CD4-positive, alpha-beta T cell (primary cell): Measurements from ENCODE around the gene PRSS22. TPM values are rescaled to one million over a fixed set of nuclear protein-coding genes. Genes with fewer than 3 reads are reported as not detected.

Experiments
- ATAC-seq: fragments of 200-7000 bp; cut with Tn5 transposase; one replicate; pipeline ENCODE4 v1.10.0; 2022; ENCODE audit warnings: mild to moderate bottlenecking; ENCODE audit not compliant: poor library complexity
- CTCF ChIA-PET: fragments of 350-600 bp; sonication (Branson Sonifier 250); formaldehyde crosslinking; loops from one replicate; lab custom pipeline; 2021; ENCODE audit warnings: antibody characterized with exemption, inconsistent platforms; lab: Charles Lee
- POLR2A ChIA-PET: fragments of 350-600 bp; sonication (Branson Sonifier 250); formaldehyde crosslinking; loops from one replicate; lab custom pipeline; 2021; ENCODE audit warnings: antibody characterized with exemption, inconsistent platforms; lab: Charles Lee
- DNase-seq, 14 experiments: peaks; one replicate each; pipeline ENCODE4 v3.0.0-alpha.2; 2013 to 2020; ENCODE audit warnings: mixed read lengths in 2 of 14
- H3K27ac ChIP-seq, 2 donors: one replicate each; pipeline versions ENCODE4 v1.5.1 to v1.7.0; 2013; ENCODE audit warnings: low read length in 2 of 2, low read depth in 1 of 2, mild to moderate bottlenecking in 1 of 2
- H3K27me3 ChIP-seq, 2 experiments: 1 replicate in 1 of 2; 2 replicates in 1 of 2; pipeline versions ENCODE4 v1.6.1 to v1.7.0; 2013; ENCODE audit warnings: low read length in 2 of 2, control low read depth in 1 of 2, mild to moderate bottlenecking in 1 of 2, moderate library complexity in 1 of 2; ENCODE audit not compliant: insufficient read depth in 2 of 2, control insufficient read depth in 1 of 2
- H3K36me3 ChIP-seq: one replicate; pipeline ENCODE4 v1.6.1; 2013; ENCODE audit warnings: low read length, control low read depth; ENCODE audit not compliant: insufficient read depth
- H3K4me1 ChIP-seq: one replicate; pipeline ENCODE4 v1.6.1; 2013; ENCODE audit warnings: low read length, control low read depth; ENCODE audit not compliant: insufficient read depth
- H3K4me3 ChIP-seq: one replicate; pipeline ENCODE4 v1.5.1; 2013; ENCODE audit warnings: mild to moderate bottlenecking, low read length, moderate library complexity
- H3K9me3 ChIP-seq, 2 experiments: 1 replicate in 1 of 2; 2 replicates in 1 of 2; pipeline versions ENCODE4 v1.6.1 to v1.7.0; 2013; ENCODE audit warnings: low read length in 2 of 2, mild to moderate bottlenecking in 2 of 2, control low read depth in 1 of 2, moderate library complexity in 1 of 2; ENCODE audit not compliant: control insufficient read depth in 1 of 2, insufficient read depth in 1 of 2
- H3K27ac Mint-ChIP-seq: one replicate; pipeline ENCODE4 v1.8.0; 2020; ENCODE audit warnings: mixed read lengths
- H3K27me3 Mint-ChIP-seq: one replicate; pipeline ENCODE4 v1.8.0; 2021; ENCODE audit warnings: mixed read lengths
- H3K36me3 Mint-ChIP-seq: one replicate; pipeline ENCODE4 v1.8.0; 2021; ENCODE audit warnings: low read depth, mixed read lengths
- H3K4me1 Mint-ChIP-seq: one replicate; pipeline ENCODE4 v1.8.0; 2021; ENCODE audit warnings: low read depth, mixed read lengths
- H3K4me3 Mint-ChIP-seq: one replicate; pipeline ENCODE4 v1.8.0; 2020; ENCODE audit warnings: mild to moderate bottlenecking, mixed read lengths
- H3K9me3 Mint-ChIP-seq: one replicate; pipeline ENCODE4 v1.8.0; 2020; ENCODE audit warnings: mixed read lengths
- intact Hi-C, 2 experiments: fragments of 100-400 bp; cut with DNase I in 1 of 2; cut with micrococcal nuclease in 1 of 2; formaldehyde crosslinking; loops; one replicate each; pipeline versions ENCODE4 v1.15.1 to v1.9.0; 2023 to 2025; cut with DNase I, micrococcal nuclease
- total RNA-seq, 174 experiments: library from RNA in 2 of 174; stranded (reverse) in 2 of 174; gene quantifications; one replicate each; pipeline ENCODE4 v1.2.3 and lab custom pipeline; 2021 to 2026
- TF ChIP-seq, protein P1 (sequence below): fragments of 200-600 bp; IDR thresholded peaks from one replicate; pipeline ENCODE4 v1.8.0; 2022; ENCODE audit warnings: antibody characterized with exemption, mild to moderate bottlenecking

The PRSS22 gene
- total RNA-seq, 2 experiments from 2014 or later: 0.93 to 1.1 TPM

GRCh38 chr16:2854700-2855309 lies 3.2 kb downstream of the PRSS22 start:
- Histone ChIP-seq H3K9me3 (peaks cover 7 to 27% of the 10 kb centered on the region in 2 experiments), H3K27me3 (peaks cover 3 to 7% of the 10 kb centered on the region in 2 experiments), H3K27ac (no peak overlapping the region), H3K4me1 (peaks cover 25% of the 10 kb centered on the region), H3K4me3 (no peak overlapping the region), H3K36me3 (no peaks in the 10 kb centered on the region)
- POLR2A ChIA-PET: no interaction called here
- intact Hi-C loops: no loop called here
- ATAC-seq: no peak
- no peak overlapping the region for H3K27ac Mint-ChIP-seq
- H3K36me3 Mint-ChIP-seq: no peaks in the 10 kb centered on the region
- TF ChIP-seq, protein P1, sequence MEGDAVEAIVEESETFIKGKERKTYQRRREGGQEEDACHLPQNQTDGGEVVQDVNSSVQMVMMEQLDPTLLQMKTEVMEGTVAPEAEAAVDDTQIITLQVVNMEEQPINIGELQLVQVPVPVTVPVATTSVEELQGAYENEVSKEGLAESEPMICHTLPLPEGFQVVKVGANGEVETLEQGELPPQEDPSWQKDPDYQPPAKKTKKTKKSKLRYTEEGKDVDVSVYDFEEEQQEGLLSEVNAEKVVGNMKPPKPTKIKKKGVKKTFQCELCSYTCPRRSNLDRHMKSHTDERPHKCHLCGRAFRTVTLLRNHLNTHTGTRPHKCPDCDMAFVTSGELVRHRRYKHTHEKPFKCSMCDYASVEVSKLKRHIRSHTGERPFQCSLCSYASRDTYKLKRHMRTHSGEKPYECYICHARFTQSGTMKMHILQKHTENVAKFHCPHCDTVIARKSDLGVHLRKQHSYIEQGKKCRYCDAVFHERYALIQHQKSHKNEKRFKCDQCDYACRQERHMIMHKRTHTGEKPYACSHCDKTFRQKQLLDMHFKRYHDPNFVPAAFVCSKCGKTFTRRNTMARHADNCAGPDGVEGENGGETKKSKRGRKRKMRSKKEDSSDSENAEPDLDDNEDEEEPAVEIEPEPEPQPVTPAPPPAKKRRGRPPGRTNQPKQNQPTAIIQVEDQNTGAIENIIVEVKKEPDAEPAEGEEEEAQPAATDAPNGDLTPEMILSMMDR: no peak
- peaks cover 5% of the 10 kb centered on the region for H3K4me1 Mint-ChIP-seq
- no peak overlapping the region for H3K4me3 Mint-ChIP-seq
- CTCF ChIA-PET: interaction anchor here (3.0 kb wide), 1 partner anchor 14 kb away, joined by 14 read pairs; no protein-coding TSS in a partner anchor
- peaks cover 13% of the 10 kb centered on the region for H3K27me3 Mint-ChIP-seq
- DNase-seq: peak in 1 of 14 experiments; percentile 21
- H3K9me3 Mint-ChIP-seq: peaks cover 3% of the 10 kb centered on the region

- no peak overlapping the region for H3K4me3 ChIP-seq
- POLR2A ChIA-PET: interaction anchor here (1.1 kb wide), 1 partner anchor 14 kb away, joined by 4 read pairs; no protein-coding TSS in a partner anchor
- peaks cover 19% of the 10 kb centered on the region for H3K27me3 Mint-ChIP-seq
- H3K36me3 Mint-ChIP-seq: no peaks in the 10 kb centered on the region
- peaks cover 5% of the 10 kb centered on the region for H3K4me1 Mint-ChIP-seq
- no peak overlapping the region for H3K27ac Mint-ChIP-seq
- peak in 1 of 14 experiments; percentile 11 for DNase-seq
- no peaks in the 10 kb centered on the region for H3K36me3 ChIP-seq
- no peak overlapping the region for H3K27ac ChIP-seq
- TF ChIP-seq, protein P1: no peak
- peaks cover 20% of the 10 kb centered on the region for H3K4me1 ChIP-seq
- H3K9me3 Mint-ChIP-seq: peaks cover 3% of the 10 kb centered on the region
- H3K27me3 ChIP-seq: peaks cover under 1 to 6% of the 10 kb centered on the region in 2 experiments
- H3K9me3 ChIP-seq: peaks cover 7 to 24% of the 10 kb centered on the region in 2 experiments
- ATAC-seq: no peak
- intact Hi-C loops: no loop called here
- no peak overlapping the region for H3K4me3 Mint-ChIP-seq
- CTCF ChIA-PET: interaction anchor here (3.0 kb wide), 1 partner anchor 15 kb away, joined by 14 read pairs; no protein-coding TSS in a partner anchor
These were observed 4.4 kb downstream of the PRSS22 start for GRCh38 chr16:2853531-2854073.

- no peak overlapping the region for H3K4me3 ChIP-seq
- intact Hi-C loops: no loop called here
- ChIA-PET CTCF (interaction anchor here (3.0 kb wide), 1 partner anchor 15 kb away, joined by 14 read pairs; no protein-coding TSS in a partner anchor), POLR2A (no interaction called here)
- ATAC-seq (no peak), DNase-seq (peak in 1 of 14 experiments; percentile 49)
- no peaks in the 10 kb centered on the region for H3K36me3 ChIP-seq
- no peaks in the 10 kb centered on the region for H3K36me3 Mint-ChIP-seq
- H3K4me1 ChIP-seq: peaks cover 13% of the 10 kb centered on the region
- H3K4me1 Mint-ChIP-seq: peaks cover 5% of the 10 kb centered on the region
- H3K27me3 Mint-ChIP-seq: peaks cover 19% of the 10 kb centered on the region
- H3K9me3 Mint-ChIP-seq: peaks cover 3% of the 10 kb centered on the region
- H3K9me3 ChIP-seq: peaks cover 7 to 24% of the 10 kb centered on the region in 2 experiments
- no peaks in the 10 kb centered on the region for H3K27me3 ChIP-seq
- H3K4me3 Mint-ChIP-seq: no peak overlapping the region
- H3K27ac Mint-ChIP-seq: no peak overlapping the region
- no peak overlapping the region for H3K27ac ChIP-seq
- TF ChIP-seq, protein P1: no peak
These were observed 5.1 kb downstream of the PRSS22 start for GRCh38 chr16:2852731-2853507.
